22Rv1 (cell line): Measurements from ENCODE around the gene CRELD2.

Experiments
- CTCF ChIP-seq: fragments of 450-650 bp; IDR thresholded peaks from 2 replicates; pipeline ENCODE4 v1.5.1; 2017; ENCODE audit warnings: mild to moderate bottlenecking
- ZFX ChIP-seq: fragments of 450-650 bp; IDR thresholded peaks from 2 replicates; pipeline ENCODE4 v1.6.1; 2017; ENCODE audit warnings: antibody characterized with exemption, borderline replicate concordance

GRCh38 chr22:49961005-49961600 is 42.7 kb downstream of the CRELD2 start:
- TF ChIP-seq CTCF, result no peak
- TF ChIP-seq ZFX, result no peak
